Osteocyte (in vitro differentiated cells): ENCODE measurements around the gene PRSS8. TPM values are rescaled to one million over a fixed set of nuclear protein-coding genes. Genes with fewer than 3 reads are reported as not detected.
"Not testable (repeated sequence)": the region's sequence is repeated elsewhere in the genome, so short reads cannot be mapped to it uniquely, and the experiment has no call there.

Experiments
- DNase-seq: peaks from one replicate; pipeline ENCODE4 v3.0.0; 2021; ENCODE audit warnings: mixed read lengths; ENCODE audit not compliant: unreplicated experiment; ENCODE audit errors: extremely low spot score
- H3K27ac Mint-ChIP-seq: one replicate; pipeline ENCODE4 v1.8.0; 2021; ENCODE audit warnings: mild to moderate bottlenecking, mixed read lengths; ENCODE audit not compliant: unreplicated experiment
- H3K27me3 Mint-ChIP-seq: one replicate; pipeline ENCODE4 v1.8.0; 2021; ENCODE audit warnings: mixed read lengths; ENCODE audit not compliant: unreplicated experiment
- H3K36me3 Mint-ChIP-seq: one replicate; pipeline ENCODE4 v1.8.0; 2021; ENCODE audit warnings: mixed read lengths; ENCODE audit not compliant: unreplicated experiment
- H3K4me1 Mint-ChIP-seq: one replicate; pipeline ENCODE4 v1.8.0; 2021; ENCODE audit warnings: mixed read lengths; ENCODE audit not compliant: unreplicated experiment
- H3K4me3 Mint-ChIP-seq: one replicate; pipeline ENCODE4 v1.8.0; 2021; ENCODE audit warnings: mild to moderate bottlenecking, moderate library complexity, mixed read lengths; ENCODE audit not compliant: unreplicated experiment
- H3K9me3 Mint-ChIP-seq: one replicate; pipeline ENCODE4 v1.8.0; 2021; ENCODE audit warnings: mixed read lengths; ENCODE audit not compliant: unreplicated experiment
- total RNA-seq: library from RNA; stranded (reverse); gene quantifications from 2 replicates; pipeline ENCODE4 v1.2.1, GENCODE V29; 2021
- TF ChIP-seq, protein P1 (sequence below): fragments of 200-600 bp; sonication (generic); IDR thresholded peaks from 2 replicates; pipeline ENCODE4 v1.5.0; 2021; ENCODE audit warnings: antibody characterized with exemption, mild to moderate bottlenecking, moderate library complexity

The PRSS8 gene
- total RNA-seq, 1 donor from 2014 or later, result not detected

DNA sequence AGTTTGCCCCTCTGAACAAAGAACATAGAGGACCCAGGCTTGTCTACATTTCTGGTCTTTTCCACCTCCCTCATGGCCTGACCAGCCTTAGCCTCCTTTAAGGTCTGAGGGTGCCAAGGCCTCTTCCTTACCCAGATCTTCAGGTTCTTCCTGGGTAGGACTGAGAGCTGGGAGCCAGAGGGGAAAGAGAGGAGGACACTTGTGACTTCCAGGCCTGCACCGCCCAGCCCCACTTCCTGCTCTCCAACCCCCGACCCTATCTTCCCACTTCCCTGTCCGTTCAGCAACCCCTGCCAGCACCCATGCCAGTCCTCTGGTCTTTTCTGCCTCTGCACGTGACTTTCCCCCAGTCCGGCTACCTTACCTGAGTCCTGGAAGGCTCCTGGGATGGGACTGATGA is 13.8 kb upstream of the PRSS8 start:
- no peak overlapping the region for H3K4me3 Mint-ChIP-seq
- no peaks in the 10 kb centered on the region for H3K9me3 Mint-ChIP-seq
- no peak for DNase-seq
- peaks cover 18% of the 10 kb centered on the region for H3K27me3 Mint-ChIP-seq
- peaks cover 2% of the 10 kb centered on the region for H3K4me1 Mint-ChIP-seq
- H3K27ac Mint-ChIP-seq, result no peak overlapping the region
- TF ChIP-seq, protein P1, sequence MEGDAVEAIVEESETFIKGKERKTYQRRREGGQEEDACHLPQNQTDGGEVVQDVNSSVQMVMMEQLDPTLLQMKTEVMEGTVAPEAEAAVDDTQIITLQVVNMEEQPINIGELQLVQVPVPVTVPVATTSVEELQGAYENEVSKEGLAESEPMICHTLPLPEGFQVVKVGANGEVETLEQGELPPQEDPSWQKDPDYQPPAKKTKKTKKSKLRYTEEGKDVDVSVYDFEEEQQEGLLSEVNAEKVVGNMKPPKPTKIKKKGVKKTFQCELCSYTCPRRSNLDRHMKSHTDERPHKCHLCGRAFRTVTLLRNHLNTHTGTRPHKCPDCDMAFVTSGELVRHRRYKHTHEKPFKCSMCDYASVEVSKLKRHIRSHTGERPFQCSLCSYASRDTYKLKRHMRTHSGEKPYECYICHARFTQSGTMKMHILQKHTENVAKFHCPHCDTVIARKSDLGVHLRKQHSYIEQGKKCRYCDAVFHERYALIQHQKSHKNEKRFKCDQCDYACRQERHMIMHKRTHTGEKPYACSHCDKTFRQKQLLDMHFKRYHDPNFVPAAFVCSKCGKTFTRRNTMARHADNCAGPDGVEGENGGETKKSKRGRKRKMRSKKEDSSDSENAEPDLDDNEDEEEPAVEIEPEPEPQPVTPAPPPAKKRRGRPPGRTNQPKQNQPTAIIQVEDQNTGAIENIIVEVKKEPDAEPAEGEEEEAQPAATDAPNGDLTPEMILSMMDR, result no peak
- H3K36me3 Mint-ChIP-seq, result no peaks in the 10 kb centered on the region

DNA sequence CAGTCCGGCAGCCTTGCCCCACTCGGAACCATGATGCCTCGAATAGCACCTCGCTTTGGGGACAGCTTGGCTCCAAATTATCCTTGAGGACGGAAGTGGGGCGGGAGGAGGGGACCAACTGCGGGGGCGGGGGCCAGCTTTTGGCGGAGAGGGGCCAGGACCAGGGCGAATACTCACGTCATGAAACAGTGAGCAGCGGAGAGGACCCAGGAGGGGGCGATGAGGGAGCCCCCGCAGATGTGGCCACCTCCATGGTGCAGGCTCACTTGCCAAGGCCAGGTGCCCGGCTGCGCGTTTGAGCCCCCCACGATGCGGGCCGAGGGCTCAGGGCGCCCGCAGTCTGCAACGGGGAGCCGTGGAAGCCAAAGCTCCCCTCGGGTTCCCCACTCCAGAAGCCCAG is 13.4 kb upstream of the PRSS8 start:
- H3K27me3 Mint-ChIP-seq, result peaks cover 18% of the 10 kb centered on the region
- no peak overlapping the region for H3K27ac Mint-ChIP-seq
- H3K4me3 Mint-ChIP-seq, result no peak overlapping the region
- no peaks in the 10 kb centered on the region for H3K36me3 Mint-ChIP-seq
- TF ChIP-seq, protein P1, result no peak
- DNase-seq, result no peak
- peaks cover 2% of the 10 kb centered on the region for H3K4me1 Mint-ChIP-seq
- no peaks in the 10 kb centered on the region for H3K9me3 Mint-ChIP-seq

DNA sequence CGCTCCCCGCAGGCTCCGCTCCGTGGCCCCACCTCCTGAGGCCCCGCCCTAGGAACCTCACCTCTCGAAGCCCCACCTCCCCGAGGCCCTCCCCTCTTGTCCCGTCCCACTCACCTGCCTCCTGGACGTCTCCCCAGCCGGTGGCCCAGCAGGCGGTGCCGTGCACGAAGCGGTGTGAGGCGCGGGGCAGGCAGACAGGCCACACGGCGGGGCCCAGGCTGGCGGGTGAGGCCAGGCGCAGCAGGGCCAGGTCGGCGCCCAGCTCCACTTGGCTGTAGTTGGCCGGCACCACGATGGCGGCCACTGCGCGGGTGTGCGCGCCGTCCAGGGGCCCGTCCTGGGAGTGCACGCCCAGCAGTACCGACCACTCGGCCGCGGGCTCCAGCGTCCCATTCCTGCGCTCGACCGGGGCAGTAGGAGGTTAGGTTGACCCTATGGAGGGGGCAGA is 12.8 kb upstream of the PRSS8 start:
- Mint-ChIP-seq H3K4me3 (no peak overlapping the region), H3K9me3 (no peaks in the 10 kb centered on the region), H3K36me3 (no peaks in the 10 kb centered on the region), H3K27me3 (peaks cover 18% of the 10 kb centered on the region), H3K4me1 (peaks cover 2% of the 10 kb centered on the region), H3K27ac (no peak overlapping the region)
- no peak for DNase-seq
- TF ChIP-seq, protein P1, result no peak

DNA sequence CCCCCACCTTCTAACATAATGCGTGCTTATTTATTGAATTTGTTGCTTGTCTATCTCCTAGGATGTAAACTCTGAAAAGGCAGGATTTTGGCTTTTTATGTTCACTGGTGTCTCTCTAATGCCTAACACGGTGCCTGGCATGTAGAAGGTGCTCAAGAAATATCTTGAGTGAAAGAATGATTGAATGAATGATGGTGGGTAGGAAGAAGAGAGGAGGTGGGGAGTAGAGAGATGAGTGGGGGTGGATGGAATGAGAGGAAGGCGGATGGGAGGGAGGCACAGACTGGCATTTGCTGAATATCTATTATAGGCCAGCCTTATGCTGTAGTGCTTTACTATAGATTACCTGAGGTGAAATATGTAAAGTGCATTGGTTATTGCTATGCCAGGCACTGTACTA is 12.0 kb upstream of the PRSS8 start:
- H3K9me3 Mint-ChIP-seq, result no peaks in the 10 kb centered on the region

DNA sequence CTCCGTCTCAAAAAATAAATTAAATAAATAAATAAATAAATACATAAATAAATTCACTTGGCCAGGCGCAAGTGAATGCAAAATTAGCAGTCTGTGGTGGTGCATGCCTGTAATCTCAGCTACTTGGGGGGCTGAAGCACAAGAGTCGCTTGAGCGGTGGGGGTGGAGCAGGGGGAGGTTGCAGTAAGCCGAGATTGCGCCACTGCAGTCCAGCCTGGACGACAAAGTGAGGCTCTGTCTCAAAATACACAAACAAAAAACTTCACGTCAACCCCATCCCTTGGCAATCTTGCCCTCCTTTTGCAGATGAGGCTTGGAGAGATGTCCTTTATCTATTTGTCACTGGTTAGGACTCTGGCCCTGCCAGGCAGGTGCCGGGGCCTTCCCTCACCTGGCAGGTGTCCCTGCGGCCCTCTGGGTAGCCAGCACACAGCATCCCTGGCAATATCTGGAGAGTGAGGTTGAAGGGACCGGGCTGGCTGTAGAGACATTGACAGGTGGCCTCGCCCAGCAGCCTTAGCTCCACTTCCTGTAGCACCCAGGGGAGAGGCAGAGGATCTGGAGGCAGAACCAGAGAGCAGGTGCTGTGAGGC is 10.0 kb upstream of the PRSS8 start:
- no peak for DNase-seq
- no peak overlapping the region for H3K27ac Mint-ChIP-seq

More for the DNA sequence above, 12.0 kb upstream of the PRSS8 start:
- no peak overlapping the region for H3K27ac Mint-ChIP-seq
- H3K36me3 Mint-ChIP-seq, result no peaks in the 10 kb centered on the region
- no peak for DNase-seq
- TF ChIP-seq, protein P1, result no peak
- peaks cover 18% of the 10 kb centered on the region for H3K27me3 Mint-ChIP-seq
- H3K4me3 Mint-ChIP-seq, result no peak overlapping the region
- peaks cover 2% of the 10 kb centered on the region for H3K4me1 Mint-ChIP-seq

DNA sequence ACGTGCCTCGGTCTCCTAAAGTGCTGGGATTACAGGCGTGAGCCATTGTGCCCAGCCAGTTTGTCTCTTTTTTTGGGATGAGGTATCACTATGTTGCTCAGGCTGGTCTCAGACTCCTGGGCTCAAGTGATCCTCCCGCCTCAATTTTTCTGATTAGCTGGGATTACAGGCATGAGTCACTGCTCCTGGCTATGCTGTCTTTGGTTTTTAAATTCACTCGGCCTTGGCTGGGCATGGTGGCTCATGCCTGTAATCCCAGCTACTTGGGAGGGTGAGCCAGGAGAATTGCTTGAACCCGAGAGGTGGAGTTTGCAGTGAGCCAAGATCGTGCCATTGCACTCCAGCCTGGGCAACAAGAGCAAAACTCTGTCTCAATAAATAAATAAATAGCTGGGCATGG is 8.9 kb upstream of the PRSS8 start:
- Mint-ChIP-seq H3K4me1 (peaks cover 13% of the 10 kb centered on the region), H3K27me3 (peaks cover 18% of the 10 kb centered on the region)
- H3K9me3 Mint-ChIP-seq, H3K36me3 Mint-ChIP-seq, H3K4me3 Mint-ChIP-seq, H3K27ac Mint-ChIP-seq, DNase-seq: not testable (repeated sequence)

More for the DNA sequence above, 10.0 kb upstream of the PRSS8 start:
- Mint-ChIP-seq H3K36me3 (no peaks in the 10 kb centered on the region), H3K9me3 (no peaks in the 10 kb centered on the region), H3K4me1 (peaks cover 13% of the 10 kb centered on the region), H3K27me3 (peaks cover 18% of the 10 kb centered on the region), H3K4me3 (no peak overlapping the region)
- TF ChIP-seq, protein P1, result no peak
